Measurements from ENCODE around the gene LATS2.

GRCh38 chr13:20967340-20967739, 94.0 kb downstream of the LATS2 start:
- TF ChIP-seq REST (IDR thresholded peaks at IDR 0.05; ENCODE audit: low read depth) (no peak), EZH2 (IDR thresholded peaks at IDR 0.05) (no peak), FOSL1 (IDR thresholded peaks at IDR 0.05; ENCODE audit: low read depth) (no peak)

Data from HCT116 (cell line).